Measurements from ENCODE around the gene POLR3K.

The POLR3K gene

DNA sequence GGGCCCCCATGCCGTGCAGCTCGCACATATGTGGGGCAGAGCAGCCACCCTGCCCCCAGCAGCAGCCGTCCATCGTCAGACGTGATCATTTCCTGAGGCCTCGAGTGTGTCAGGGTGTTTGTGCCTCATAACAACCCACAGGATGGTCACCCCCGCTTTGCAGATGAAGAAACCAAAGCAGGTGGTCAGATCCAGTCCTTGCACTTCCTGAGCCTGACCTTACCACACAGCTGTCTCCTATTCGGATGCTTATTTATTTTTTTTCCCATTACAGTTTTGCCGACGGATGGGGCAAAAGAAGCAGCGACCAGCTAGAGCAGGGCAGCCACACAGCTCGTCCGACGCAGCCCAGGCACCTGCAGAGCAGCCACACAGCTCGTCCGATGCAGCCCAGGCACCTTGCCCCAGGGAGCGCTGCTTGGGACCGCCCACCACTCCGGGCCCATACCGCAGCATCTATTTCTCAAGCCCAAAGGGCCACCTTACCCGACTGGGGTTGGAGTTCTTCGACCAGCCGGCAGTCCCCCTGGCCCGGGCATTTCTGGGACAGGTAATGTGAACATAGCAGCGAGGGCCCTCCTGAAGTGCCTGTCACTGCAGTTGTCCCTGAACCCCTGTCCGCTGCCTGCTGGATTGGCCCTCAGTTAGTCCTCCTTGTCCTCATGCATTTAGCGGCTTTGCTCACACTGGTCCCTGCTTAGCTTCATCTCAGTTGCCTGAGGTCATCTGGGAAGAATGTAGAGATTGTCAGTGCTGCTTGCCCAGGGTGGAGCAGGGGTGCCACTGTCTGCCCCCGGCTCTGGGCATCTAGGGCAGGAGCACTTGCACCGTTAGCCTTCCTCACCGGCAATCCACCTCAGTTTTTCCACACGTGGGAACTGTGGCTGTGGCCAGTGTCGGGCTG is 26.0 kb upstream of the POLR3K start:
- CTCF ChIA-PET = interaction anchor here (1.8 kb wide), 1 partner anchor 17 kb away, joined by 10 read pairs; no protein-coding TSS in a partner anchor
- TF ChIP-seq, protein P1, sequence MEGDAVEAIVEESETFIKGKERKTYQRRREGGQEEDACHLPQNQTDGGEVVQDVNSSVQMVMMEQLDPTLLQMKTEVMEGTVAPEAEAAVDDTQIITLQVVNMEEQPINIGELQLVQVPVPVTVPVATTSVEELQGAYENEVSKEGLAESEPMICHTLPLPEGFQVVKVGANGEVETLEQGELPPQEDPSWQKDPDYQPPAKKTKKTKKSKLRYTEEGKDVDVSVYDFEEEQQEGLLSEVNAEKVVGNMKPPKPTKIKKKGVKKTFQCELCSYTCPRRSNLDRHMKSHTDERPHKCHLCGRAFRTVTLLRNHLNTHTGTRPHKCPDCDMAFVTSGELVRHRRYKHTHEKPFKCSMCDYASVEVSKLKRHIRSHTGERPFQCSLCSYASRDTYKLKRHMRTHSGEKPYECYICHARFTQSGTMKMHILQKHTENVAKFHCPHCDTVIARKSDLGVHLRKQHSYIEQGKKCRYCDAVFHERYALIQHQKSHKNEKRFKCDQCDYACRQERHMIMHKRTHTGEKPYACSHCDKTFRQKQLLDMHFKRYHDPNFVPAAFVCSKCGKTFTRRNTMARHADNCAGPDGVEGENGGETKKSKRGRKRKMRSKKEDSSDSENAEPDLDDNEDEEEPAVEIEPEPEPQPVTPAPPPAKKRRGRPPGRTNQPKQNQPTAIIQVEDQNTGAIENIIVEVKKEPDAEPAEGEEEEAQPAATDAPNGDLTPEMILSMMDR (conservative IDR thresholded peaks at IDR 0.05; ENCODE audit: low read depth) = no peak
- peak overlapping the region; percentile 91 for H3K27ac ChIP-seq
- POLR2A ChIA-PET (ENCODE audit: low non-redundant PET) = no interaction called here
- DNase-seq (ENCODE audit: low spot score) = no peak

DNA sequence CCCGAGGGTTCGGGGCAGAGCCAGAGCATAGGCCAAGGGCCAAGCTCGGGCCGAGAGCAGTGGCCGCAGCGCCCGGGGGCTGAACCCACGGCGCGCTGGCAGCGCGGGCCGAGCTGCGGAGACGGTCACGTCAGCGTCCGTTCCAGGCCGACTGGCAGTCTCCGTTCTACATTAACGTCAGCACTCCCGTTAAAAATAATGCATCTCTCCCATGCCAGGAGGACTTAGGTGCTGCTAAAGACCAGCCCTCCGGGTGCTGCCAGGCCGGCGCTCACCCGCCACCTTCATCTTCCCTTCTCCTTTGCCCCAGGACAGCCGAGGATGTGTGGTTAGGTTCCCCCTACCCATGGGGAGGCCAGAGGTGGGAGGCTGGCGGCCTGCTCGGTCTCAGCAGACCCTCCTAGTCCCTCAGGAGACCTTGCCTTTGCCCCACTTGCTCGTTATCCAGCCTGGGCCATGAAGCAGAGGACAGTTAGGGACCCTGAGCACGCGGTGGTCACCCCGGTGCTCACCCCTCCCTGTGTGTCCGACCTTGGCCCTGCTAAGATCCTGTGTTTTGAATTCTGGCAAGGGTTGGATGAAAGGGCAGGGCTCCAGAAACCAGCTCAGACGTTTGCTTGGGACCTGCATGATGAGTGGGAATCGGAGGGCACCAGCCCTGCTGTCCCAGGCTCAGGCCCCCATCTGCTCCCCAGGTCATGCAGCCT is 25.2 kb upstream of the POLR3K start:
- H3K27ac ChIP-seq = peak overlapping the region; percentile 91
- CTCF ChIA-PET = interaction anchor here (1.8 to 2.7 kb wide), 2 partner anchors 13 to 18 kb away, joined by 10 to 14 read pairs; no protein-coding TSS in a partner anchor
- DNase-seq (ENCODE audit: low spot score) = peak; percentile 24
- TF ChIP-seq, protein P1 (conservative IDR thresholded peaks at IDR 0.05; ENCODE audit: low read depth) = no peak
- POLR2A ChIA-PET (ENCODE audit: low non-redundant PET) = interaction anchor here (1.8 kb wide), 1 partner anchor 12 kb away, joined by 4 read pairs; no protein-coding TSS in a partner anchor

DNA sequence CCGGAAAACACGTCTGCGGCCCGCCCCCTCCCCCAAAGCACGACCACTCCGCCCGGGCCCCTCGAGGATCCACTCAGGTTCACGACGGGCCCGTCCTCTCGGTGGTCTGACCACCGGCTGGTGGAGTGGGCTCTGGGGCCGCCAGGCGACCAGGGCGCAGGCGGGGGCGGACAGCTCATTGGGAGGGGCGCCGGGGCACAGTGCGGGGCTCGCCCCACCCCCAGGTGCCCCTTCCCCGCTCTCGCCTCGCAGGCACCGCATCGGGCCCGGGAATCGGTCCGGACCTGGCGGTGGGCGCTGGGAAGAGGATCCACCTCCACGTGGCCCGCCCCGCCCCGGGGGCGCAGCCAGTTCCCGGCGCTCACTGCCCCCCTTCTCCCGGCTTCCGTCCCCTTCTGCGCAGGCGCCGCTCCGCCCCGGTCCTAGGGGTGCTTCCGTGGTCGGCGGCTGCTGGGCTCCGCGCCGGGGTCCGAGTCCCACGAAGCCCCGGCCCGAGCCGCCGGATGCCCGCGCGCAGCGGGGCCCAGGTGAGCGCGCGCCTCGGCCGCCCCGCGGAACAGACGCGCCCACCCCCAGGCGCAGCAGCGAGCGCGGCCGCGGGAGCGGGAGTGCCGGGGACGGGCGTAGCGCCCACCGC is 24.5 kb upstream of the POLR3K start, which contains the start of gene MPG:
Gene MPG, plus strand, starts transcription at position 419 of the 637 bp plus-strand sequence. Its CDS starts 85 bp downstream, at position 504.
- peak; percentile 93 for DNase-seq (ENCODE audit: low spot score)
- POLR2A ChIA-PET (ENCODE audit: low non-redundant PET) = interaction anchor here (1.8 kb wide), 1 partner anchor 12 kb away, joined by 4 read pairs; no protein-coding TSS in a partner anchor
- CTCF ChIA-PET = interaction anchor here (0.6 to 2.7 kb wide), 2 partner anchors 12 to 21 kb away, joined by 3 to 14 read pairs; no protein-coding TSS in a partner anchor
- H3K27ac ChIP-seq = peak within 1 kb of the TSS; percentile 91
- TF ChIP-seq, protein P1 (conservative IDR thresholded peaks at IDR 0.05; ENCODE audit: low read depth) = no peak

DNA sequence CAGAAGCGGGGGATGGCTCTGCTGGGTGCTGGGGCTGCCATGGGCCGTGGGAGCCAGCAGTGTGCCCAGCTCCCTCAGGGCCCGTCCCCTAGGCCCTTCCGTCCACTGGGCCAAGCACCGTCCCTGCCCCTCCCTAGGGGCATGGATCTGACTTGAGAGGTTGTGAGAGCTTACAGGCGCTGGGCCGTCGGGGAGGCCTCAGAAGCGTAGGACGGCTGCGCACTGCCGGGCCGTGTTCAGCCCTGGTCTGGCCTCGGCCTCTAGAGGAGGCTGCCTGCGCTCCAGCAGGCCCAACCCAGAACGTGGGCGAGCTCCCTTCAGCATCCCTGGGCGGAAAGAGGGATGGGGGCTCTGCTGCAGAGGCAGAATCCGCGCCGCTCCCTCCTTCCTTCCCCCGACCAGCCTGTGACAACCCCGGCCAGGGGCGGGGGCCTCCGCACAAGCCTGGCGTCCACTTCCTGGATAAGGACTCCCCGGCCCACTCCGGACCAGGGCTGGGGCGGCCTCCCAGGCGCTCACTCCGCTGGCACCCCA is 23.9 kb upstream of the POLR3K start:
- peak; percentile 56 for DNase-seq (ENCODE audit: low spot score)
- TF ChIP-seq, protein P1 (conservative IDR thresholded peaks at IDR 0.05; ENCODE audit: low read depth) = no peak
- CTCF ChIA-PET = interaction anchor here (0.6 to 2.7 kb wide), 3 partner anchors 10 to 21 kb away, joined by 3 to 14 read pairs (median 3); no protein-coding TSS in a partner anchor
- POLR2A ChIA-PET (ENCODE audit: low non-redundant PET) = interaction anchor here (1.8 kb wide), 1 partner anchor 11 kb away, joined by 4 read pairs; no protein-coding TSS in a partner anchor
- H3K27ac ChIP-seq = peak overlapping the region; percentile 91

DNA sequence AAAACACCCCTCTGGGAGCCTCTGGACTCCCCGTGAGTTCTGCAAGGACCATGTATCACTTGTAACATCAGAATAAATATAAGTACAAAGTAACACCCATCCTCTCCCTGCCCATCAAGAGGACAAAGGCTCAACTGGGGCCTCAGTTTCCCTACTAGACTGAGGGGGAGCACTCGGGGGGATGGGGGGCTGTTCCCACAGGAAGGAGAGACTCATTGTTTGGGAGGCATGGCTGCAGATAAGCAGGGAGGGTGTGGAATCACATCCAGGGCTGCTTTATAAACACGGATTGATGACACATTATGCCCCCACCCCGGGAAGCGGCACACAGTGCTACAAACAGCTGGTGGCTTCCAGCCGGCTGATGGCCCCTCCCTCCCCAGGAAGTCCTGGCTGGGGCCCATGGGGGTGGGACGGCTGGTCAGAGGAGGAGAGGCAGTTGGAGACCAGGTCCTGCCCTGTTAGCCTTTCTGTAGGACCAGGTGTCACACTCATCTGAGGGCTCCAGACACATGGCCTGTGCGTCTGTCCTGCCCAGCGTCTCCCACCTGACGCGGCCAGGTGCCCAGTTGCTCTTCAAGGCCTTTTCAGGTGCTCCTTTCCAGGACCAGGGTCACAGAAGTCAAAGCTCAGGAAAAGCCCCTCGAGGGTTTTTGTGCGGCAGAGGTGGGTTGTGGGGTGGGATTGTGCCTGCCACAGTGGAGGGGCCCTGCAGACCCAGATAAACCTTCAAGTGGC is 23.3 kb upstream of the POLR3K start:
- TF ChIP-seq, protein P1 (conservative IDR thresholded peaks at IDR 0.05; ENCODE audit: low read depth) = no peak
- POLR2A ChIA-PET (ENCODE audit: low non-redundant PET) = interaction anchor here (1.8 kb wide), 1 partner anchor 11 kb away, joined by 4 read pairs; no protein-coding TSS in a partner anchor

More for the DNA sequence above, 23.3 kb upstream of the POLR3K start:
- peak; percentile 64 for DNase-seq (ENCODE audit: low spot score)
- H3K27ac ChIP-seq = peak overlapping the region; percentile 91
- CTCF ChIA-PET = interaction anchor here (1.1 to 2.7 kb wide), 2 partner anchors 10 to 11 kb away, joined by 3 to 14 read pairs; no protein-coding TSS in a partner anchor
